Parathyroid adenoma (tissue), 2 donors: Measurements from ENCODE around the gene ATP5PB.

ENCODE experiments used
- H2AFZ ChIP-seq: fragments of 300-600 bp; sonication (generic); one replicate; pipeline ENCODE4 v1.7.0; 2017; ENCODE audit warnings: antibody characterized with exemption, mild to moderate bottlenecking
- H3K27ac ChIP-seq: fragments of 300-600 bp; sonication (generic); one replicate; pipeline ENCODE4 v1.7.0; 2017
- H3K27me3 ChIP-seq: fragments of 300-600 bp; sonication (generic); one replicate; pipeline ENCODE4 v1.7.0; 2017; ENCODE audit warnings: low read length; ENCODE audit not compliant: control insufficient read depth, insufficient read depth
- H3K36me3 ChIP-seq: fragments of 300-600 bp; sonication (generic); one replicate; pipeline ENCODE4 v1.7.0; 2017; ENCODE audit warnings: low read length; ENCODE audit not compliant: control insufficient read depth, insufficient read depth
- H3K4me1 ChIP-seq: fragments of 300-600 bp; sonication (generic); one replicate; pipeline ENCODE4 v1.7.0; 2017; ENCODE audit warnings: control low read depth
- H3K4me2 ChIP-seq: fragments of 300-600 bp; sonication (generic); one replicate; pipeline ENCODE4 v1.7.0; 2017; ENCODE audit warnings: low read length
- H3K4me3 ChIP-seq: fragments of 300-600 bp; sonication (generic); one replicate; pipeline ENCODE4 v1.7.0; 2017; ENCODE audit warnings: low read depth, low read length
- H3K79me2 ChIP-seq: fragments of 300-600 bp; sonication (generic); one replicate; pipeline ENCODE4 v1.7.0; 2017; ENCODE audit warnings: control low read depth
- H3K9ac ChIP-seq: fragments of 300-600 bp; sonication (generic); one replicate; pipeline ENCODE4 v1.7.0; 2017; ENCODE audit warnings: mild to moderate bottlenecking
- H3K9me3 ChIP-seq: fragments of 300-600 bp; sonication (generic); one replicate; pipeline ENCODE4 v1.7.0; 2017; ENCODE audit warnings: low read length; ENCODE audit not compliant: control insufficient read depth
- CTCF ChIP-seq: fragments of 300-600 bp; sonication (generic); IDR thresholded peaks from one replicate; pipeline ENCODE4 v1.7.0; 2017; ENCODE audit warnings: antibody characterized with exemption, mild to moderate bottlenecking
- donor health status: primary hyperparathyroidism.

The ATP5PB gene

DNA sequence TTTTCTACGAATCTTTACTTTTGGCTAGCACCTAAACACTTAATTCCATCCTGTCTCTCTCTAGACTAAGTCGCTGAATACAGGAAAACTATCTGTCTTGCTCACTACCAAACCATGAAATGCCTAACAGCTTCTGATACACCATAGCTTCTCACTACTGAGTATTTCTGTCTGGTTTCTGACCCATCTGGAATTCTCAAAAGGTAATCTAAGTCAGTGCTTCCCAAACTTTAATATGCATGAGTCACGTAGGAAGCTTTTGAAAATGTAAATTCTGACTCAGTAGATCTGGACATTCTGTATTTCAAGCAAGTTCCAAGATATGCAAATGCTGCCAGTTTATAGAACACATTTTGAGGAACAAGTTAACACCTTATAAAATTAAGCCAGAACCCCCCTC, 12.5 kb upstream of the ATP5PB start:
- Histone ChIP-seq H3K9me3 (no peaks in the 10 kb centered on the region), H3K36me3 (no peaks in the 10 kb centered on the region), H3K27ac (no peak overlapping the region)

DNA sequence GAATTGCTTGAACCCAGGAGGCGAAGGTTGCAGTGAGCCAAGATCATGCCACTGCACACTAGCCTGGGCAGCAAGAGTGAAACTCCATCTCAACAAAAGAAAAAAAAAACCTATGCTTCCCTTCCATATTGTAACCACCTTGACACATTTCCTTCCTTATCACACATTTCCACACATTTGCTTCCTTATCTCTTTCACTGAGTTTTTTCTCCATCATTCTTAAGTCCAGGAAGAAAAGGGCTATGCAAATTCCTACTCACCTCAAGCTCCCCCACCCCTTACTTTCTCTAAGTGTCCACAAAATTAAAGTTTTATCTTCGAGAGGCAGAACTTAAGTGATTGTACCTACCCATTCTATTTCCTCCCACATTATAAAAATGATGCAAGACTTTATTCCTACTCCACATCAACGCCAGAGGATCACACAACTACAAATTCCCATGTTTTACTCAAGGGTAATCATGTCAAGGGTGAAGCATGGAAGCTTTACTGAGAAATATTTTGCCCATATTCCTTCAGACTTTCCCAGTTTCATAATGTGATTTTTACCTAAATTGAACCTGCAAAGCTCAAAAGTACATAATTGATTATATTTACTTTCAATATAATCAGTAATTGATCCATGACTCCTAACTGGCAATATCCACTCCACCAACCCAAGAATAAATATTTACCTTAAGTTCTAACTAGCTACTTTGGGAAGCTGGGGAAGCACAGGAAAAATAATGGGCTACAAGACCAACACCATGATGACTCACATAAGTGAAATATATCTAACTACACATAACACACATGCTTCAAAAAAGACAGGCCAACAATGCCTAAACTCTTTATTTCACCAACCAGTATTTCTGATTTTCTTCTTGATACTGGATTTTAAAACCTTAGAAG, 9.6 kb upstream of the ATP5PB start:
- Histone ChIP-seq H3K27ac (no peak overlapping the region), H3K79me2 (no peaks in the 10 kb centered on the region), H3K4me3 (no peak overlapping the region), H3K9me3 (no peaks in the 10 kb centered on the region), H3K4me1 (no peaks in the 10 kb centered on the region), H3K36me3 (no peaks in the 10 kb centered on the region), H3K4me2 (no peak overlapping the region), H2AFZ (no peak overlapping the region), H3K27me3 (no peaks in the 10 kb centered on the region), H3K9ac (no peak overlapping the region)
- TF ChIP-seq CTCF: no peak

More for the DNA sequence above, 12.5 kb upstream of the ATP5PB start:
- no peaks in the 10 kb centered on the region for H3K4me1 ChIP-seq
- H3K4me3 ChIP-seq: no peak overlapping the region
- no peak overlapping the region for H2AFZ ChIP-seq
- no peaks in the 10 kb centered on the region for H3K27me3 ChIP-seq
- no peak overlapping the region for H3K4me2 ChIP-seq
- TF ChIP-seq CTCF: no peak
- H3K9ac ChIP-seq: no peak overlapping the region
- no peaks in the 10 kb centered on the region for H3K79me2 ChIP-seq

DNA sequence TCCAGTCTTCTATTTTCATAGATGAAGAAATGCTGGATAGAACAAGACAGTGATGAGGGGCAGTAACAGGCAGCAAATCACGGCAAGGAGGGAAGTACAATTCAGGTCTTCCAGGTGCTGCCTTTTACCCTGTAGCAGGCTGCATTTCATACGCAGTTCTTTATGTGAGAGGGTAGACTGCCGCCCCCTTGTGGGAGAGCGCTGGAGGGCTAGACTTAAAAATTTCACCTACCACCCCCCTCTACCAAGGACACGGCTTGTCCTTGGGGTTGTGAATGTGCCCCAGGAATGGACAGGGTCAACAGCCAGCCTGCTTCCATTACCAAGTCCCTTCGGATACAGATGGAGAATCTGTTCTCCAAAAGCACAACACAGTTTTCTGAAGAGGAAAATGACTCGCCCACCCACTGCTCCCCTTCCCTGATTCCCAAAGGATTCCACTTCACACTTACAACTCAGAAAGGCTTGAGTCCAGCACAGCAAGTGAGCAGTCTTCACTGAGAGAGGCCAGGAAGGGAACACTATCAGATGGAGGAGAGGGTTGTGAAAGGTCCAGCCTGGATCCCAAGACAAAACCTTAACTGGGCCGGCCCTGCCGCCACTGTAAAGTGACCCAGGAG, 7.6 kb upstream of the ATP5PB start:
- H3K4me3 ChIP-seq: no peak overlapping the region

GRCh38 chr1:111442457-111442856, 6.8 kb upstream of the ATP5PB start:
- Histone ChIP-seq H3K36me3 (no peaks in the 10 kb centered on the region), H3K4me1 (no peaks in the 10 kb centered on the region), H3K27me3 (no peaks in the 10 kb centered on the region), H3K9ac (no peak overlapping the region), H3K27ac (no peak overlapping the region), H3K9me3 (no peaks in the 10 kb centered on the region), H3K4me3 (no peak overlapping the region), H3K4me2 (no peak overlapping the region), H3K79me2 (no peaks in the 10 kb centered on the region), H2AFZ (no peak overlapping the region)
- TF ChIP-seq CTCF: no peak

More for the DNA sequence above, 7.6 kb upstream of the ATP5PB start:
- no peaks in the 10 kb centered on the region for H3K9me3 ChIP-seq
- no peak overlapping the region for H3K9ac ChIP-seq
- no peaks in the 10 kb centered on the region for H3K79me2 ChIP-seq
- no peak overlapping the region for H3K27ac ChIP-seq
- no peak for TF ChIP-seq CTCF
- H3K4me1 ChIP-seq: no peaks in the 10 kb centered on the region
- H3K27me3 ChIP-seq: no peaks in the 10 kb centered on the region
- no peak overlapping the region for H2AFZ ChIP-seq
- H3K4me2 ChIP-seq: no peak overlapping the region
- H3K36me3 ChIP-seq: no peaks in the 10 kb centered on the region
